K562 (cell line): ENCODE data around the gene SLC14A1. TPM values are rescaled to one million over a fixed set of nuclear protein-coding genes. Genes with fewer than 3 reads are reported as not detected.

Experiments
- ATAC-seq: fragments of 200-7000 bp; cut with Tn5 transposase; 3 replicates; pipeline ENCODE4 v1.9.1; 2020; ENCODE audit warnings: moderate library complexity
- BruUV-seq: library from RNA; stranded (reverse); fragments of 400-500 nt; replicated peaks from 2 replicates; lab custom pipeline; 2021; lab: Mats Ljungman, UMichigan
- CTCF ChIA-PET: fragments of 300-600 bp; formaldehyde crosslinking; extraction: SDS; loops from one replicate; lab custom pipeline; 2021; ENCODE audit warnings: low intra/inter-chr PET ratio; lab: Yijun Ruan, JAX
- POLR2A ChIA-PET: fragments of 300-600, 350-650 bp; sonication (Branson Sonifier 250); formaldehyde crosslinking; extraction: SDS; loops from one replicate; lab custom pipeline; 2021; ENCODE audit warnings: antibody characterized with exemption, inconsistent platforms; lab: Yijun Ruan, JAX
- DNase-seq, 4 experiments: peaks; one replicate each; pipeline versions ENCODE4 v3.0.0 to v3.0.0-alpha.2; 2011 to 2018; ENCODE audit warnings: low spot score in 3 of 4, mixed read lengths in 3 of 4; ENCODE audit errors: extremely low read depth in 1 of 4
- FAIRE-seq: peaks from 2 replicates; lab custom pipeline; 2011; peaks lifted over from hg19 to GRCh38; lab: Jason Lieb, UNC
- H2AFZ ChIP-seq: 2 replicates; pipeline ENCODE4 v1.6.0; 2011; ENCODE audit warnings: low read depth, low read length, control low read depth, inconsistent platforms
- H3K27ac ChIP-seq: fragments of 200-600 bp; 3 replicates; pipeline ENCODE4 v1.8.0; 2011; ENCODE audit warnings: low read depth, mild to moderate bottlenecking, control low read depth, inconsistent platforms, low read length, moderate library complexity, mixed read lengths; ENCODE audit errors: extremely low read depth
- H3K27me3 ChIP-seq, 2 experiments: fragments of 300-600 bp in 1 of 2; 2 replicates in 1 of 2; 3 replicates in 1 of 2; pipeline versions ENCODE4 v1.6.0 to v1.8.0; 2011; ENCODE audit warnings: inconsistent platforms in 2 of 2, low read length in 2 of 2, mild to moderate bottlenecking in 1 of 2, mixed read lengths in 1 of 2, moderate library complexity in 1 of 2; ENCODE audit not compliant: control insufficient read depth in 2 of 2, insufficient read depth in 2 of 2
- H3K36me3 ChIP-seq: fragments of 300-600 bp; 3 replicates; pipeline ENCODE4 v1.8.0; 2011; ENCODE audit warnings: mild to moderate bottlenecking, low read length, inconsistent platforms; ENCODE audit not compliant: control insufficient read depth, insufficient read depth
- H3K4me1 ChIP-seq, 2 experiments: fragments of 200-600 bp in 1 of 2; replicated peaks in 1 of 2; 2 replicates in 1 of 2; 3 replicates in 1 of 2; pipeline versions ENCODE4 v1.5.1 to v1.8.0; 2011; ENCODE audit warnings: inconsistent platforms in 2 of 2, low read length in 2 of 2, mild to moderate bottlenecking in 1 of 2, mixed read lengths in 1 of 2, moderate library complexity in 1 of 2; ENCODE audit not compliant: control insufficient read depth in 2 of 2, insufficient read depth in 2 of 2
- H3K4me2 ChIP-seq: 2 replicates; pipeline ENCODE4 v1.6.1; 2011; ENCODE audit warnings: low read length, control low read depth, inconsistent platforms, mixed read lengths; ENCODE audit not compliant: insufficient read depth
- H3K4me3 ChIP-seq: fragments of 200-600 bp; sonication (generic), shearing (Covaris generic); 2 replicates; pipeline ENCODE4 v1.5.1; 2016; ENCODE audit warnings: control low read depth, inconsistent platforms
- H3K79me2 ChIP-seq: fragments of 200-600 bp; 3 replicates; pipeline ENCODE4 v1.8.0; 2011; ENCODE audit warnings: low read length, inconsistent platforms; ENCODE audit not compliant: control insufficient read depth, insufficient read depth
- H3K9ac ChIP-seq, 2 experiments: 2 replicates each; pipeline versions ENCODE4 v1.6.0 to v1.6.1; 2011; ENCODE audit warnings: low read depth in 2 of 2, low read length in 2 of 2, control low read depth in 1 of 2, inconsistent platforms in 1 of 2, mild to moderate bottlenecking in 1 of 2, mixed read lengths in 1 of 2; ENCODE audit not compliant: insufficient read depth in 1 of 2
- H3K9me1 ChIP-seq: one replicate; pipeline ENCODE4 v1.6.0; 2011; ENCODE audit warnings: inconsistent platforms, mild to moderate bottlenecking, low read length, moderate library complexity; ENCODE audit not compliant: control insufficient read depth, insufficient read depth
- H3K9me3 ChIP-seq: replicated peaks from 2 replicates; pipeline ENCODE4 v1.5.1; 2011; ENCODE audit warnings: low read depth, low read length, inconsistent platforms; ENCODE audit not compliant: control insufficient read depth, insufficient read depth
- H4K20me1 ChIP-seq: replicated peaks from 2 replicates; pipeline ENCODE4 v1.6.1; 2011; ENCODE audit warnings: low read length, inconsistent platforms, mixed read lengths; ENCODE audit not compliant: control insufficient read depth, insufficient read depth
- ETV1 ChIP-seq: fragments of 450-650 bp; conservative IDR thresholded peaks from 2 replicates; pipeline ENCODE4 v1.6.1; 2016; ENCODE audit warnings: missing genetic modification characterization, control low read depth, low read depth, missing compliant biosample characterization
- HEY1 ChIP-seq: fragments of 250-450 bp; sonication (Bioruptor Pico); IDR thresholded peaks from 2 replicates; pipeline ENCODE4 v1.5.0; 2020; ENCODE audit warnings: mild to moderate bottlenecking, moderate library complexity, borderline replicate concordance
- JUNB ChIP-seq: fragments of 450-650 bp; formaldehyde crosslinking; conservative IDR thresholded peaks from 2 replicates; pipeline ENCODE4 v1.4.0; 2020; ENCODE audit warnings: mild to moderate bottlenecking
- NBN ChIP-seq: fragments of 450-650 bp; IDR thresholded peaks from 2 replicates; pipeline ENCODE4 v1.6.1; 2016; ENCODE audit warnings: low read depth, mild to moderate bottlenecking
- SPI1 ChIP-seq: IDR thresholded peaks from 2 replicates; pipeline ENCODE4 v1.6.1; 2011; ENCODE audit warnings: low read depth, low read length, control low read depth, borderline replicate concordance
- ZNF184 ChIP-seq: sonication (generic); formaldehyde crosslinking; IDR thresholded peaks from 2 replicates; pipeline ENCODE4 v1.5.0; 2020; ENCODE audit warnings: missing genetic modification reagents
- ZNF436 ChIP-seq: fragments of 250-450, 450-650 bp; sonication (Bioruptor Pico); formaldehyde crosslinking; IDR thresholded peaks from 2 replicates; pipeline ENCODE4 v1.7.0; 2020; ENCODE audit warnings: mild to moderate bottlenecking
- ZNF445 ChIP-seq: fragments of 250-450 bp; sonication (Bioruptor Pico); IDR thresholded peaks from 2 replicates; pipeline ENCODE4 v1.4.0; 2020; ENCODE audit warnings: low read depth, mild to moderate bottlenecking, moderate library complexity
- WGBS: fragments of 100-300 bp; shearing (Covaris generic); methylation state at CpG from one replicate; pipeline ENCODE4 v1.1.6; 2016; ENCODE audit warnings: low coverage, mixed read lengths; ENCODE audit not compliant: insufficient coverage; ENCODE audit errors: missing lambda C conversion rate; 5-methylcytosine and 5-hydroxymethylcytosine counted together
- in situ Hi-C: fragments of 300-500 bp; cut with MboI; formaldehyde crosslinking; loops from 4 replicates; pipeline ENCODE4 v1.15.0; 2018; ENCODE audit warnings: inconsistent platforms, mixed read lengths
- intact Hi-C: fragments of 100-400 bp; cut with micrococcal nuclease; formaldehyde crosslinking; loops from 2 replicates; pipeline ENCODE4 v1.14.2; 2022
- polyA plus RNA-seq, 8 experiments: library from polyadenylated mRNA; depleted of rRNA in 4 of 8; stranded (reverse) in 5 of 8; unstranded in 3 of 8; fragments of >200 nt; fragmentation: Nextera tagmentation in 2 of 8; fragmentation: Illumina TruSeq in 1 of 8; extraction: Ambion mirVana in 2 of 8; extraction: Trizol in 1 of 8; gene quantifications; 2 replicates each; pipeline versions ENCODE4 v1.2.1 to v1.2.3, GENCODE V29; 2011 to 2014; ENCODE audit warnings: inconsistent platforms in 1 of 8, missing spikeins in 1 of 8
- total RNA-seq, 7 experiments: library from RNA; depleted of rRNA in 6 of 7; stranded (reverse); fragments of >200 nt in 6 of 7; fragmentation: Illumina TruSeq in 2 of 7; extraction: Trizol in 2 of 7; gene quantifications; 2 replicates each; pipeline versions ENCODE4 v1.2.1 to v1.2.3, GENCODE V29; 2011 to 2021; ENCODE audit warnings: low replicate concordance in 1 of 7
- TF ChIP-seq, protein P1 (sequence below): sonication (generic); formaldehyde crosslinking; IDR thresholded peaks from 2 replicates; pipeline ENCODE4 v1.8.1; 2023; ENCODE audit warnings: mild to moderate bottlenecking, missing genetic modification reagents, moderate library complexity
- TF ChIP-seq, protein P2 (sequence below), 3 experiments: fragments of 200-800 bp in 1 of 3; sonication (Bioruptor generic) in 1 of 3; sonication (generic) in 1 of 3; formaldehyde crosslinking in 1 of 3; IDR thresholded peaks; 2 replicates each; pipeline versions ENCODE4 v1.6.1 to v1.8.0; 2016 to 2022; ENCODE audit warnings: mild to moderate bottlenecking in 2 of 3, missing compliant biosample characterization in 2 of 3, missing genetic modification characterization in 2 of 3, missing genetic modification reagents in 1 of 3

The SLC14A1 gene
- total and polyA plus RNA-seq, 9 of the 15 experiments (the other 6 are each of a cell fraction or from before 2014, with no cell fraction given): 0.14 to 0.40 (median 0.20) TPM; not detected in 6

DNA sequence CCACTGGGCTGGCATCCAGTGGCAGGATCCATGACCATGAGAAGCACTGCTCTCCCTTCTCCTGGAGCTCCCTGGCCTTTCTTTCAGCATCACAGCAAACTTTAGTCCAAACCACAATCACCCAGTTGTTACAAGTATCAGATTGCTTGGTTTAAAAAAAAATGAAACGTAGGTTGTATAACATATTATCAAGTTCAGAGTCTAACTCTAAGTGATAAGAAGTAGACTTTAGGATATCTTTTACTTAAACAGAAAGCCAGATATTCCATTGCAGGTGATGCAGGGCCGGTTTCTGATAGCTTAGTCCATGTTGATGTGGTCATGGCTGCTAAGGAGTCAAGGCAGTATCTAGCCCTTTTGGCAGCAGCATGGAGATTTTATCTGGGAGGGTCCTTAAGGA, 24.5 kb downstream of the SLC14A1 start:
- FAIRE-seq: no peak
- 0% methylated on average over 2 of the region's 2 CpGs for WGBS

More for the DNA sequence above, 24.5 kb downstream of the SLC14A1 start:
- Histone ChIP-seq H3K9me1 (no peaks in the 10 kb centered on the region), H3K9ac (no peak overlapping the region), H3K79me2 (no peaks in the 10 kb centered on the region), H3K36me3 (no peaks in the 10 kb centered on the region), H3K27me3 (no peaks in the 10 kb centered on the region; a peak in 2 of 5 replicates), H3K27ac (no peak overlapping the region), H3K4me1 (no peaks in the 10 kb centered on the region), H4K20me1 (no peaks in the 10 kb centered on the region), H3K4me3 (no peak overlapping the region), H2AFZ (no peak overlapping the region), H3K9me3 (no peaks in the 10 kb centered on the region), H3K4me2 (no peak overlapping the region)
- BruUV-seq: no TSS peak
- TF ChIP-seq, protein P1, sequence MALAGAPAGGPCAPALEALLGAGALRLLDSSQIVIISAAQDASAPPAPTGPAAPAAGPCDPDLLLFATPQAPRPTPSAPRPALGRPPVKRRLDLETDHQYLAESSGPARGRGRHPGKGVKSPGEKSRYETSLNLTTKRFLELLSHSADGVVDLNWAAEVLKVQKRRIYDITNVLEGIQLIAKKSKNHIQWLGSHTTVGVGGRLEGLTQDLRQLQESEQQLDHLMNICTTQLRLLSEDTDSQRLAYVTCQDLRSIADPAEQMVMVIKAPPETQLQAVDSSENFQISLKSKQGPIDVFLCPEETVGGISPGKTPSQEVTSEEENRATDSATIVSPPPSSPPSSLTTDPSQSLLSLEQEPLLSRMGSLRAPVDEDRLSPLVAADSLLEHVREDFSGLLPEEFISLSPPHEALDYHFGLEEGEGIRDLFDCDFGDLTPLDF (CRISPR knock-in tag): no peak
- TF ChIP-seq NBN (no peak), HEY1 (CRISPR knock-in tag) (no peak), ZNF184 (no peak), JUNB (CRISPR knock-in tag) (no peak), SPI1 (no peak), ZNF436 (CRISPR knock-in tag) (no peak), ETV1 (tag) (no peak), ZNF445 (CRISPR knock-in tag) (no peak)
- TF ChIP-seq, protein P2, sequence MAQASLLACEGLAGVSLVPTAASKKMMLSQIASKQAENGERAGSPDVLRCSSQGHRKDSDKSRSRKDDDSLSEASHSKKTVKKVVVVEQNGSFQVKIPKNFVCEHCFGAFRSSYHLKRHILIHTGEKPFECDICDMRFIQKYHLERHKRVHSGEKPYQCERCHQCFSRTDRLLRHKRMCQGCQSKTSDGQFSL (CRISPR knock-in tag; IDR thresholded peaks at IDR 0.05): no peak
- TF ChIP-seq, protein P2 (tag; IDR thresholded peaks at IDR 0.05): no peak
- ChIA-PET POLR2A (no interaction called here), CTCF (no interaction called here)
- ATAC-seq (no peak), DNase-seq (no peak)
- in situ Hi-C loops: no loop called here
- intact Hi-C loops: no loop called here
